ENCODE data around the gene TACC2. TPM values are rescaled to one million over a fixed set of nuclear protein-coding genes. Genes with fewer than 3 reads are reported as not detected.
A peak's percentile ranks its signal among the peaks of the same experiment; 100 is the strongest.
"Not testable (repeated sequence)": the region's sequence is repeated elsewhere in the genome, so short reads cannot be mapped to it uniquely, and the experiment has no call there.

Gene TACC2
- polyA plus RNA-seq, 3 donors: 35.4 to 46.8 (median 45.2) TPM

- no peak for DNase-seq (ENCODE audit: low read depth in 3 of 3, low spot score in 2 of 3)
These were observed 95.5 kb downstream of the TACC2 start for GRCh38 chr10:122084286-122085041.

GRCh38 chr10:122085423-122085911 is 96.5 kb downstream of the TACC2 start:
- DNase-seq (ENCODE audit: low read depth in 3 of 3, low spot score in 2 of 3): no peak

GRCh38 chr10:122086416-122087240 is 97.7 kb downstream of the TACC2 start:
- DNase-seq (ENCODE audit: low read depth in 3 of 3, low spot score in 2 of 3): no peak

DNA sequence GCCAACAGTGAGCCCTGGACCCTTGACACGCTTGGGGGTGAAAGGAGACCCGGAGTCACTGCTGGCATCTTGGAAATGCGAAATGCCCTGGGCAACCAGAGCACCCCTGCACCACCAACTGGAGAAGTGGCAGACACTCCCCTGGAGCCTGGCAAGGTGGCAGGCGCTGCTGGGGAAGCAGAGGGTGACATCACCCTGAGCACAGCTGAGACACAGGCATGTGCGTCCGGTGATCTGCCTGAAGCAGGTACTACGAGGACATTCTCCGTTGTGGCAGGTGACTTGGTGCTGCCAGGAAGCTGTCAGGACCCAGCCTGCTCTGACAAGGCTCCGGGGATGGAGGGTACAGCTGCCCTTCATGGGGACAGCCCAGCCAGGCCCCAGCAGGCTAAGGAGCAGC is 98.5 kb downstream of the TACC2 start:
- DNase-seq (ENCODE audit: low read depth in 3 of 3, low spot score in 2 of 3): no peak

DNA sequence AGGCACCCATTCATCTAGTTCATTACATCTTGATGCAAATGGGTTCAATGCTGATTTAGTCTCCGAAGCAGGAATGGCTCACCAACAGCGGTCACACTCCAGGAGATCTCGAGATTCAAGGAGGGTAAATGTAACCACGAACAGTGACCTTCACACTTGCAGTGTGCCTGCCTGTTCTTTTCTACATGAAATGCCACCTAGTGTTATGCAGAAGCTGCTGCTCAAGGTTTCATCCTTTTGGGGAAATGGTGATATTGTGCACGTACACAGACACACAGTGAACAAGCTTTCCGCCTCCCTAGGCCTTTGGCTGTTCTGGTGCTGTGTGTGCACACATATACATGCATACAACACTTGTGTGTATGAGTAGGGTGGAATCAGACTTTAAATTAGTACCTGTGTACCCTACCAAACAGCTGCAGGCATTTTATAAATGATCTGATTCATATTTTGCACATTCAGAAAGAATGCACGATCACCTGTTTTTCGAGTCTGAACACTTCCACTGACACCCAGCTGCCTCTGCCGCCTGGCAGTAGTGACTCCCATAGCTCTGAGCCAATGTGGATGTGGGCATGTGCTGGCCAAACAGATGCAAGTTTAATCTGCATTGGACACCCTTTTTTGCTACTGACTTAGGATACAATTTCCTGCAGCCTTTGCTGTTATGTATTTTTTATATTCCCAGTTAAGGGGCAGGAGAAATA is 100.5 kb downstream of the TACC2 start:
- no peak for DNase-seq (ENCODE audit: low read depth in 3 of 3, low spot score in 2 of 3)

GRCh38 chr10:122091722-122092121 is 102.8 kb downstream of the TACC2 start:
- no peak for DNase-seq (ENCODE audit: low read depth in 3 of 3, low spot score in 2 of 3)

- no peak for DNase-seq (ENCODE audit: low read depth in 3 of 3, low spot score in 2 of 3)
These were observed 104.1 kb downstream of the TACC2 start for GRCh38 chr10:122093076-122093475.

GRCh38 chr10:122096181-122096580 is 107.2 kb downstream of the TACC2 start:
- DNase-seq (ENCODE audit: low read depth in 3 of 3, low spot score in 2 of 3): not testable (repeated sequence)

- no peak for DNase-seq (ENCODE audit: low read depth in 3 of 3, low spot score in 2 of 3)
These were observed 107.7 kb downstream of the TACC2 start for GRCh38 chr10:122096705-122097104.

- no peak for DNase-seq (ENCODE audit: low read depth in 3 of 3, low spot score in 2 of 3)
These were observed 109.0 kb downstream of the TACC2 start for GRCh38 chr10:122097935-122098334.

DNA sequence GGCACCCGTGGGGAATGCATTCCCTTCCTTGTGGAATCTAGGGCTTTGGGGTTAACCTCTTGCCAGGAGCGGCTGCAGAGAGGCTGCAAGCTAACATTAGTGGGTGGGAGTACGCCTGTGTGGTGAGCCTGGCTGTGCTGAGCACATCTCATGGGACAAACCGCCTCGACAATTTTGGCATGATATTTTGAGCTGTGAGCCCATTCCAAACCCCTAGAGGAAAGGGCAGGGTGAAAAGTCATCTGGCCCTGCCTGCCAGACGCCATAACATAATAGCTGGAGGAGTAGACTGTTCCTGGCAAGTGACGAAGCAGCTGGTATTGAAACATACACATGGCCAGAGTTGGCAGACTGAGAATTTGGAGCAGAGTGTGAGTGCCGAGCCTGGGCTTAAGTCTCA is 110.0 kb downstream of the TACC2 start:
- DNase-seq (ENCODE audit: low read depth in 3 of 3, low spot score in 2 of 3): no peak

DNA sequence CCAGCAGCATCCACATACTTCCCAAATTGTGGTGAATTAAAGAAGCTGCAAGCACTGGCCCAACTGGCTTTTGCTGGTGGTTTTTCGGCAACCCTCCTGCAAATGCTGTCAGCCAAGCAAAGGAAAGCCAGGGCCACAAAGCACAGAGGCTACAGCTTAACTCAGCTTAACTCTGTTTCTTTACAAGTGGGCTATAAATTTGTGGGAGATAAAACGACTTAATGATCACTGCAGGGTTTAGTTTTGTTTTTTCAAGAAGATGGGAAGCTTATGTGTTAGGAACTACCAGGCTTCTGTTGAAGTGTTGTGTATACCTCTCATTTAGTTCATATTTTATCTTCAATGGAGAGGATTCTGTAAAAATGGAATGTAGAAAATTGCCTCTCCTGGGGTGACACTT is 110.6 kb downstream of the TACC2 start:
- DNase-seq (ENCODE audit: low read depth in 3 of 3, low spot score in 2 of 3): no peak

DNA sequence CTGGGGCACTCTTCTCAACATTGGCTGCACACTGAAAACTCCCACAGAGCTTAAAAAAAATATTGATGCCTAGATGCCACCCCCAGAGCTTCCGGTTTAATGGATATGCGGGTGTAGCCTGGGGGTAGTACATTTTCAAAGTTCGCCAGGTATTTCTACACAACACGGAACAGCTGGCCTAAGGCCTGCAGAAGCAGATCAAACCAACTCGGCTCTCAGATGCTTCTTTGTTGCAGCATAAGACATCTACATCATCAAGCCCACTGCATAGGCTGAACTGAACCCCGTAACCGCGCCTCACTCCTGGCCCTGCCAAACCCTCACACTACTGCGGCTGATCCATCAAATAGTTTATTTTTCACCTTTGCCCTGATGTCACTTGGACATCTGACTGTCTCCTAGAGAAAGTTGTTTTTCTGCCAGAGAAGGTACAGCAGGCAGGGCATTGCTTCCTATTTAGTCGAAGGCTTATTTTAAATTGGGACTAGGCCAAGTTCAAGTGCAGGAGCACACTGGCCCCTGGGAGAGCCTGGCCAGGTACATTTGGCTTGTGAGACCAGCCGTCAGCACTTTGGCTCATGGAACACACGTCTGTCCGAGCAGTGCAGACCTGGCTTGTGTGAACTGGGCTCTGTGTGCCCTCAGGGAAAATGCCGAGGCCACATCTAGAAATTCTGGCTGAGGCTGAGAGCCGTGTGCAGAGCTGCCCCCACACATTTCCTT is 113.3 kb downstream of the TACC2 start:
- no peak for DNase-seq (ENCODE audit: low read depth in 3 of 3, low spot score in 2 of 3)

DNA sequence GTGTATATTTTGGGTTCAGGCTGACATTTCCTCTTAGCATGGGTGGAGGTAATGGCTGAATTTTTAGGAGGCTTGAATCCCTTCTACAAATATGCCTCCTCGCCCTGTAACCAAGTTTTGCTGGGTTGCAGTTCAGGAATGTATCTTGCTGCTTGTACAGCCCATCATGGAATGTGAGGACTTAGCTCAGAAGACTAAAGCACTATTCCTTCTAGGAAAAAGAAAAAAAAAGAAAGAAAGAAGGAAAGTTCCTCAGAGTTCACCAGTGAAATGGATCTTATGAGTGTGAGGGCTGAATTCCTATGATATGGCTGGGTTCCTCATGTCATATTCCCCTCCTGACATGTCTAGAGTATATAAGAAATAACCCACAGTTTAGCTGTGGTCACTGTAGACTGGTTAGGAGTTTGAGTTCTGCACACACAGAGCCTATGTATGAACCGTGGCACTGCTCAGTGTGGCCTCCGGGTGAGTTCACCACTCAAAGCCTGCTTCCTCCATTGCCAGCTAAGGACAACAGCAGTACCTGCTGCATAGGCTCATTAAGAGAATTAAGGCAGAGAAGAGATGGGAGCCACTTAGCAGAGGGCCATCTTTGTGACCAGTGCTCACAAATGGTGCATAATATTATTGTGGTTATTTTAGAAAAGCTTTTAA is 114.0 kb downstream of the TACC2 start:
- no peak for DNase-seq (ENCODE audit: low read depth in 3 of 3, low spot score in 2 of 3)

GRCh38 chr10:122103592-122103991 is 114.6 kb downstream of the TACC2 start:
- no peak for DNase-seq (ENCODE audit: low read depth in 3 of 3, low spot score in 2 of 3)

- not testable (repeated sequence) for DNase-seq (ENCODE audit: low read depth in 3 of 3, low spot score in 2 of 3)
These were observed 119.8 kb downstream of the TACC2 start for GRCh38 chr10:122108786-122109185.

- DNase-seq (ENCODE audit: low read depth in 3 of 3, low spot score in 2 of 3): no peak
These were observed 123.2 kb downstream of the TACC2 start for GRCh38 chr10:122112021-122112616.

DNA sequence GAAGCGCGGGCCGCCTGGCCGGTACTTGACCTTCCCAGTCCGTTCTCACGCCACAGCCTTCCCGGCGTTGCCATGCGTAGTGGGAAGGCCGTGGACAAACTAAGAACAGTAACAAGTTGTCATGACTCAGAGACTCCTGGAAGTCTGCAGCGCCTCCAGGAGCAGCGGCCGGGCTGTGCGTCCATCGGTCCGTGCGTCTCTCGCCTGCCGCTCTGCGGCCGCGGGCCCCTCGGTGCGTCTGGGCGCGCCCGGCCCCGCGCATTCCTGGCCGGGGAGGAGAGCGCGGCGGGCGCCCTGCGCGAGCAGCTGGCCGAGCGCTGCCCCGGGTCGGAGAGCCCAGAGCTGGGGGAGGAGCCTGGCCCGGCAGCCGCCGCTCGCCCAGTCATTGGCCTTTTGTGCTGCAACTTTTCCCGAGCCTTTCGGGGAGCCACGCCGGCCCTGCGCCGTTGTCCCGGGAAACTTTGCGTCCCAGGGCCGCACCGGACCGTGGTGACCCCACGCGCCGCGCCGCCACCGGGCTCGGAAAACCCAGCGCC is 123.7 kb downstream of the TACC2 start:
- DNase-seq (ENCODE audit: low read depth in 3 of 3, low spot score in 2 of 3): peak; percentile 36 to 63 (median 61)

Measured in right renal cortex interstitium (tissue), 3 donors.